ENCODE measurements around the gene GDAP2. TPM values are rescaled to one million over a fixed set of nuclear protein-coding genes. Genes with fewer than 3 reads are reported as not detected.

The GDAP2 gene
- total RNA-seq, 1 donor from 2014 or later, result 21.5 TPM

- no peaks in the 10 kb centered on the region for H3K4me1 Mint-ChIP-seq (ENCODE audit: unreplicated experiment)
- no peak overlapping the region for H3K27ac Mint-ChIP-seq (ENCODE audit: unreplicated experiment)
- no peaks in the 10 kb centered on the region for H3K9me3 Mint-ChIP-seq (ENCODE audit: unreplicated experiment)
- peaks cover 20% of the 10 kb centered on the region for H3K36me3 Mint-ChIP-seq (ENCODE audit: low read depth, unreplicated experiment)
- DNase-seq (ENCODE audit: low spot score), result no peak
- no peak for TF ChIP-seq CTCF (IDR thresholded peaks at IDR 0.05; ENCODE audit: unreplicated experiment)
- no peak overlapping the region for H3K4me3 Mint-ChIP-seq (ENCODE audit: unreplicated experiment)
- H3K27me3 Mint-ChIP-seq (ENCODE audit: unreplicated experiment), result no peaks in the 10 kb centered on the region
Measured at GRCh38 chr1:117879284-117879683, 50.1 kb downstream of the GDAP2 start.

- H3K9me3 Mint-ChIP-seq (ENCODE audit: unreplicated experiment), result no peaks in the 10 kb centered on the region
Measured at GRCh38 chr1:117877823-117878222, 51.6 kb downstream of the GDAP2 start.

GRCh38 chr1:117871013-117871412 is 58.4 kb downstream of the GDAP2 start:
- Mint-ChIP-seq H3K36me3 (ENCODE audit: low read depth, unreplicated experiment) (peaks cover 33% of the 10 kb centered on the region), H3K4me3 (ENCODE audit: unreplicated experiment) (no peak overlapping the region), H3K9me3 (ENCODE audit: unreplicated experiment) (no peaks in the 10 kb centered on the region), H3K4me1 (ENCODE audit: unreplicated experiment) (no peaks in the 10 kb centered on the region), H3K27ac (ENCODE audit: unreplicated experiment) (no peak overlapping the region), H3K27me3 (ENCODE audit: unreplicated experiment) (peaks cover 2% of the 10 kb centered on the region)
- no peak for TF ChIP-seq CTCF (IDR thresholded peaks at IDR 0.05; ENCODE audit: unreplicated experiment)
- DNase-seq (ENCODE audit: low spot score), result no peak

More at GRCh38 chr1:117877823-117878222, 51.6 kb downstream of the GDAP2 start:
- peaks cover 28% of the 10 kb centered on the region for H3K36me3 Mint-ChIP-seq (ENCODE audit: low read depth, unreplicated experiment)
- no peak for TF ChIP-seq CTCF (IDR thresholded peaks at IDR 0.05; ENCODE audit: unreplicated experiment)
- H3K27ac Mint-ChIP-seq (ENCODE audit: unreplicated experiment), result no peak overlapping the region
- DNase-seq (ENCODE audit: low spot score), result no peak
- no peak overlapping the region for H3K4me3 Mint-ChIP-seq (ENCODE audit: unreplicated experiment)
- no peaks in the 10 kb centered on the region for H3K4me1 Mint-ChIP-seq (ENCODE audit: unreplicated experiment)
- H3K27me3 Mint-ChIP-seq (ENCODE audit: unreplicated experiment), result no peaks in the 10 kb centered on the region

GRCh38 chr1:117861694-117862093 is 67.7 kb downstream of the GDAP2 start:
- DNase-seq (ENCODE audit: low spot score), result no peak
- no peaks in the 10 kb centered on the region for H3K4me1 Mint-ChIP-seq (ENCODE audit: unreplicated experiment)
- TF ChIP-seq CTCF (IDR thresholded peaks at IDR 0.05; ENCODE audit: unreplicated experiment), result no peak
- peaks cover 5% of the 10 kb centered on the region for H3K36me3 Mint-ChIP-seq (ENCODE audit: low read depth, unreplicated experiment)
- H3K27ac Mint-ChIP-seq (ENCODE audit: unreplicated experiment), result no peak overlapping the region
- H3K27me3 Mint-ChIP-seq (ENCODE audit: unreplicated experiment), result no peaks in the 10 kb centered on the region
- no peak overlapping the region for H3K4me3 Mint-ChIP-seq (ENCODE audit: unreplicated experiment)
- H3K9me3 Mint-ChIP-seq (ENCODE audit: unreplicated experiment), result no peaks in the 10 kb centered on the region

GRCh38 chr1:117860896-117861610 is 68.4 kb downstream of the GDAP2 start:
- H3K4me1 Mint-ChIP-seq (ENCODE audit: unreplicated experiment), result no peaks in the 10 kb centered on the region
- H3K4me3 Mint-ChIP-seq (ENCODE audit: unreplicated experiment), result no peak overlapping the region
- H3K27ac Mint-ChIP-seq (ENCODE audit: unreplicated experiment), result no peak overlapping the region
- H3K27me3 Mint-ChIP-seq (ENCODE audit: unreplicated experiment), result no peaks in the 10 kb centered on the region
- DNase-seq (ENCODE audit: low spot score), result no peak
- H3K36me3 Mint-ChIP-seq (ENCODE audit: low read depth, unreplicated experiment), result peaks cover 2% of the 10 kb centered on the region
- no peak for TF ChIP-seq CTCF (IDR thresholded peaks at IDR 0.05; ENCODE audit: unreplicated experiment)
- no peaks in the 10 kb centered on the region for H3K9me3 Mint-ChIP-seq (ENCODE audit: unreplicated experiment)

All from endothelial cell (in vitro differentiated cells).